Large intestine (tissue), 3 donors: ENCODE data around the gene SMURF1. TPM values are rescaled to one million over a fixed set of nuclear protein-coding genes. Genes with fewer than 3 reads are reported as not detected.

ENCODE experiments used
- DNase-seq, 2 donors: peaks; one replicate each; pipeline versions ENCODE4 v3.0.0 to v3.0.0-alpha.2; 2013
- H3K27ac ChIP-seq: one replicate; pipeline ENCODE4 v1.5.1; 2013; ENCODE audit warnings: low read length
- H3K27me3 ChIP-seq: 2 replicates; pipeline ENCODE4 v1.6.1; 2013; ENCODE audit warnings: low read length; ENCODE audit not compliant: control insufficient read depth, insufficient read depth
- H3K36me3 ChIP-seq: 2 replicates; pipeline ENCODE4 v1.6.1; 2013; ENCODE audit warnings: low read length; ENCODE audit not compliant: control insufficient read depth, insufficient read depth
- H3K4me1 ChIP-seq: one replicate; pipeline ENCODE4 v1.6.1; 2013; ENCODE audit warnings: low read length; ENCODE audit not compliant: control insufficient read depth, insufficient read depth
- H3K4me3 ChIP-seq: one replicate; pipeline ENCODE4 v1.5.1; 2013; ENCODE audit warnings: low read length
- H3K9me3 ChIP-seq: one replicate; pipeline ENCODE4 v1.6.1; 2013; ENCODE audit warnings: mild to moderate bottlenecking, low read depth, low read length, moderate library complexity; ENCODE audit not compliant: control insufficient read depth
- WGBS: methylation state at CpG from one replicate; pipeline ENCODE4 v1.1.5; 2013; ENCODE audit warnings: low lambda C conversion rate; ENCODE audit not compliant: insufficient coverage; 5-methylcytosine and 5-hydroxymethylcytosine counted together
- polyA plus RNA-seq: library from polyadenylated mRNA; unstranded; fragments of 120-200 nt; gene quantifications from one replicate; pipeline ENCODE4 v1.2.1, GENCODE V29; 2013

Gene SMURF1
- polyA plus RNA-seq, 1 donor = 14.5 TPM

DNA sequence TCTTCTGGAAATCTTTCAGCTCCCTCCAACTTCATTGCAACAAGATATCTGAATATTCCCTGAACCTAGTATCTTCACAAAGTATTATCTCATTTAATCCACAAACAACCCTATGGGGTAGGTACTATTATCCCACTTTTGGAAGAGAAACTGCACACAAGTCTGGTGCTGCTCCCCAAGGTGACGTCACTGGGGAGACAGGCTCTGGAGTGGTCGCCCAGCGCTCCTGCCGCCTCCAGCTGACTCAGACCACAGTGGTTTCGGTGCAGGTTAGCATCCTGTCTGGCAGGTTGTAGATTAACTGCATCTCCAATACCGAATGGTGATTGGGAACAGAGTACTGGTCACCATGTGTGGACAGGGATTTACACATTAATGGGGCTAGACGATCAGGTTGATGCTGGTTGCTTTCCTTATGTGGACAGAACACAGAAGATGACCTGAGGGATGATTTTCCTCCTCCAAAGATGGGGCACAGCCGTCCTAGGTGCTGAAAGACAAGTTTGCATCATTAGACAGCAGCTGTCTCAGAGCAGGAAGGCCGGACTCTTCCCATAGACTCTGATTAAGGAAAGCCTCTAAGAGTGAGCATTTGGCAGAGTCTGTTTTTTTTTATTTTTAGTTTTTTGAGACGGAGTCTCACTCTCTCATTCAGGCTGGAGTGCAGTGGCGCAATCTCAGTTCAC is 137.0 kb downstream of the SMURF1 start:
- Histone ChIP-seq H3K4me1 (no peaks in the 10 kb centered on the region), H3K27ac (no peak overlapping the region), H3K27me3 (no peaks in the 10 kb centered on the region), H3K4me3 (no peak overlapping the region), H3K36me3 (peaks cover 85% of the 10 kb centered on the region), H3K9me3 (no peaks in the 10 kb centered on the region)
- DNase-seq = no peak
- WGBS = no CpG with 5 or more reads among the region's 11 CpGs

DNA sequence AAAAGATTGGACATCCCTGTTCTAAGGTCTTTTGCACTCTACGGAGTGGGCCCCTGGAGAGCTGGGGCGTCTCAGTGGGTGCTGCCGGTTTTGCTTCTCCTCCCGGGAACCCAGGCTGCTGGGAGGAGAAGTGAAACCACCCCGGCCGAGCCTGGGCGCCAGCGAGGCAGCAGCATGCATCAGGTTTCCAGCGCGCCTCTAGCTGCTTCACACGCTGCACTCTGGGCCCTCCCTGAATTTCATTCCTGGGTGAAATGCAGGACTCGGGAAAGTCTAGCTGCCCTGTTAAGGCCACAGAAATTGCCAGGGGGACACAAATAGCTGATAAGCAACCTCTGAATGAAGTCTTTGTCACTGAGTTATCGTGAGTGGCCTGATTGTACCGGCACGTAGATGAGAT is 138.1 kb downstream of the SMURF1 start:
- Histone ChIP-seq H3K36me3 (peaks cover 78% of the 10 kb centered on the region), H3K27me3 (no peaks in the 10 kb centered on the region), H3K4me3 (no peak overlapping the region), H3K9me3 (no peaks in the 10 kb centered on the region), H3K4me1 (no peaks in the 10 kb centered on the region), H3K27ac (no peak overlapping the region)
- DNase-seq = no peak
- no CpG with 5 or more reads among the region's 15 CpGs for WGBS

DNA sequence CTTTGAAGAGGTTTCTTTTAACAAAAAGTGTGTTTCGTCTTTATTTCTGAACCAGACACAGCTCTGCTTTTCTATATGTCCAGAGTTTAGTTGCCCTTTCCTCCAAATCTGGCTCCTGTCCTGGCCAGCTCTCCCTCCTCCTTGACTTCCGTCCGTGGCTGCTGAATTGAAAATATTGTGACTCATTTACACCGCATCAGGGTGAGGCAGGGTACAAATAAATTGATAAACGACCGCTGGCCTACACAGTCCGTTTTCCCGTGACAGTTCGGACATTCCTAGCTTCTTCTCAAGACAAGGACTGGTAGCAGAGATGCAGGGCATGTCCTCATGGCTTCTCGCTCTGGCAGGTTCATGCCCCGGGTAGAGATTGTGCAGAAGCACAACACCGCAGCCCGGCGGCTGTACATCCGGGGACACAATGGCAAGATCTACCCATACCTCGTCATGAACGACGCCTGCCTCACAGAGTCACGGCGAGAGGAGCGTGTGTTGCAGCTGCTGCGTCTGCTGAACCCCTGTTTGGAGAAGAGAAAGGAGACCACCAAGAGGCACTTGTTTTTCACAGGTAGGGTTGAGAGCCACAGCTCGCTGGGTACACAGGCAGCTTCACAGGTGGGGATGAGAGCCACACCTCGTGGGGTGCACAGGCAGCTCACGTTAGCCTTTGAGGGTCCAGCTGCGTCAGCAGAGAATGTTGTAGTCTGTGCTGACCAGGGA is 139.0 kb downstream of the SMURF1 start:
- WGBS = 100% methylated on average over 1 of the region's 26 CpGs
- Histone ChIP-seq H3K9me3 (no peaks in the 10 kb centered on the region), H3K27ac (no peak overlapping the region), H3K36me3 (peaks cover 77% of the 10 kb centered on the region), H3K27me3 (no peaks in the 10 kb centered on the region), H3K4me1 (no peaks in the 10 kb centered on the region), H3K4me3 (no peak overlapping the region)
- DNase-seq = no peak

DNA sequence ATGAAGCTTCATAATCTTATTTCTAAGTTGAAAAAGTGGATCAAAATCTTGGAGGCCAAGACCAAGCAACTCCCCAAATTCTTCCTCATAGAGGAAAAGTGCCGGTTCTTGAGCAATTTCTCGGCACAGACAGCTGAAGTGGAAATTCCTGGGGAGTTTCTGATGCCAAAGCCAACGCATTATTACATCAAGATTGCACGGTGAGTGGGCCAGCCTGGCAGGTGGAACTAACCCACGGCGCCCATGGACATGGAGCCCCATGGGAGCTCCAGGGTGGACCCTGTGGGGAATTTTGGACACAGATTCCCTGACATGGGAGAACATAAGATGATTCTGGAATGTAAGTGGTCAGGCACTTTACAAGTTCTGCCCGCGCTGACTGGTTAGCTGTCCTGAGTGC is 139.7 kb downstream of the SMURF1 start:
- 92% methylated on average over 2 of the region's 8 CpGs for WGBS

DNA sequence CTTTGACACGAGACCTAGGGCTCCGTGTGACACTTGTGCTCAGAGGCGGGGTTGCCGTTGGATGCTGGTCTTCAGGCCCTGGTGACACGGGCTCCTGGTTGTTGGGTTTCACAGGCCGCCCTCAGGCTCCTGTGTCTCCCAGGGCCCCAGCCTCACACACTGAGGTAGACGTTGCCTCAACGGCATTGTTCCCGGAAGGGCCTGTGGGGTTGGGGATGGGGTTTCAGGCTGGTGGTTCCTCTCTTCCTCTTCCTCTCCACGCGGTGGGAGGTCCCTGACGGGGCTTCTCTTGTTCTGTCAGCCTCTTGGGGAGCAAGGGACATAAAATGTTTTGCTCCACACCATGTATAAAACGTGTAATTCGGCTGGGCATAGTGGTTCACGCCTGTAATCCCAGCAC is 140.5 kb downstream of the SMURF1 start:
- no CpG with 5 or more reads among the region's 15 CpGs for WGBS
- no peaks in the 10 kb centered on the region for H3K4me1 ChIP-seq
- H3K27ac ChIP-seq = no peak overlapping the region
- peaks cover 73% of the 10 kb centered on the region for H3K36me3 ChIP-seq
- no peaks in the 10 kb centered on the region for H3K27me3 ChIP-seq
- no peaks in the 10 kb centered on the region for H3K9me3 ChIP-seq
- H3K4me3 ChIP-seq = no peak overlapping the region
- no peak for DNase-seq

More for the DNA sequence above, 139.7 kb downstream of the SMURF1 start:
- no peak for DNase-seq
- no peak overlapping the region for H3K4me3 ChIP-seq
- H3K36me3 ChIP-seq = peaks cover 76% of the 10 kb centered on the region
- no peak overlapping the region for H3K27ac ChIP-seq
- no peaks in the 10 kb centered on the region for H3K4me1 ChIP-seq
- H3K27me3 ChIP-seq = no peaks in the 10 kb centered on the region
- no peaks in the 10 kb centered on the region for H3K9me3 ChIP-seq

DNA sequence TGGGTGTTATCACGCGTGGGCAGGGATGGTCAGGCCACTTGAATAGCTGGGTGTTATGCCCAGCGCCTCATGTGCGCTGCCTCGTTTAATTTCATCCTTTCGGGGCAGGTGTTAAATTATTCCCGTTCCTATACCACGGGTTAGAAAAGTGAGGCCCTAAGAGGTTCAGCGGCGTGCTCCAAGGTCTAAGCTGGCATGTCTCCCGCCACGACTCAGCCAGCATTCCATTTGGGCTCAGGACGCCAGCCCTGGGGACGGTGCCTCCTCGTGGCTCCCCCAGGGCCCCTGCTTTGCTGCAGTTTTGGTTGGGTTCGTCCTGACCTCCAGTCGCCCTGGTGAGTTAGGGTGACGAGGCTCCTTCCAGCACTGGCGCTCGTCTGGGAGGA is 141.1 kb downstream of the SMURF1 start:
- Histone ChIP-seq H3K9me3 (no peaks in the 10 kb centered on the region), H3K4me1 (no peaks in the 10 kb centered on the region), H3K4me3 (no peak overlapping the region), H3K36me3 (peaks cover 68% of the 10 kb centered on the region), H3K27ac (no peak overlapping the region), H3K27me3 (no peaks in the 10 kb centered on the region)
- WGBS = 100% methylated on average over 2 of the region's 20 CpGs
- DNase-seq = no peak

DNA sequence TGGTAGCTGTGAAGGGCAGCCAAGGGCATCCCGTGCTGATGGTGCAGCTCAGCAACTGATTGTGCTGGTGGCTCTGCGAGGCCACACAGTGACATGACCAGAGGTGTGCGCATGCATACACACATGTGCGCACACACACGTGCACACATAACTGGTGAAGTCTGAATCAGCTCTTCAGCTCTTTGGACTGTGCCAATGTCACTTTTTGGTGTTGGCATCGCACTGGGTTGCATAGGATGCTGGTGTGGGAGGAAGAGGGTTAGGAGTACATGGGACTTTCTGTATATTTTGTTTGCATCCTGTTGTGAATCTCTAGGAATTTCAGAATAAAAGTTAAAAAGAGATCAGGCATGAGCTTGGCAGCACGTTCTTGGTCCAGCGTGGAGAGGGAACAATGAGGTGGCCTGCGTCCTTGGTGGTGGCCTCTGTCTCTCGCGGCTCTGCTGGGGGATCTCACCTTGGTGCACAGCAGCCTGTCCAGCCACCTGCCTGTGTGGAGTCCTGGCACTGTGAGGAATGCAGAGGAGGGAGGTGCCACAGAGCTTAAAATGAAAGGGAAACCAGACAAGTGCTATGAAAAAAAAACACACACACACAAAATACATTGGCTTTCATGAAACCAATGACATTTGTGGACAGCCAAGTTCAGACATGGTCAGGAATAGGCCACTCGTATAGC is 141.6 kb downstream of the SMURF1 start:
- Histone ChIP-seq H3K36me3 (peaks cover 68% of the 10 kb centered on the region), H3K9me3 (no peaks in the 10 kb centered on the region), H3K4me3 (no peak overlapping the region), H3K27me3 (no peaks in the 10 kb centered on the region), H3K27ac (no peak overlapping the region), H3K4me1 (no peaks in the 10 kb centered on the region)
- no peak for DNase-seq
- WGBS = 100% methylated on average over 1 of the region's 12 CpGs

DNA sequence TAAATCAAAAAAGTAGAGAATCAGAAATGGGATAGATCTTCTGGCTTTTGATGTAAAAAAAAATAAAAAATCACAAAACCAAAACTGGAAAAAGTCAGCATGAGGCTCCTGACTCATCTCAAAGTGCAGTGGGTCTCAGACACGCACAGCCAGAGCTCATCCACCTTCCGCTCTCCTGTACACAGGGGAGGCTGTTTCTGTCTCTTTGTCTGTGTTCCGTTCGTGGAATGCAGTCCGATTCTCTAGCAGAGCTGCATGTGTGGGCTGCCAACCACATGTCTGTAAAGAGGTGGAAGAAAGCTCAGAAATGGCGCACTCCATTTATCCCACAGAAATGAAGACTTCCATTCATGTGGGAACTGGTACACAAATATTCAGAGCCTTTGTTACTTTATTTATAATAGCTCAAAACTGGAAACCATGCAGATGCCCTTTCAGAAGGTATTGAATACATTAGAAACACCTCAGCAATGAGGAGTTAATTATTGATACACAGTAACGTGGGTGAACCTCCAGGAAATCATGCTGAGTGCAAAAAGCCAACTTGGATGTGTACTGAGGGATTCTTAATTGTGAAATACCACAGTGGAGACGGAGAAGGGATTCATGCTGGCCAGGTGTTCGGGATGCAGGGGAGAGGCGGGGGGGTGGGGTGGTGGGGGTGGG is 142.3 kb downstream of the SMURF1 start:
- H3K27me3 ChIP-seq = no peaks in the 10 kb centered on the region
- DNase-seq = no peak
- peaks cover 64% of the 10 kb centered on the region for H3K36me3 ChIP-seq
- H3K4me1 ChIP-seq = no peaks in the 10 kb centered on the region
- H3K27ac ChIP-seq = no peak overlapping the region
- H3K4me3 ChIP-seq = no peak overlapping the region
- no CpG with 5 or more reads among the region's 10 CpGs for WGBS
- no peaks in the 10 kb centered on the region for H3K9me3 ChIP-seq

DNA sequence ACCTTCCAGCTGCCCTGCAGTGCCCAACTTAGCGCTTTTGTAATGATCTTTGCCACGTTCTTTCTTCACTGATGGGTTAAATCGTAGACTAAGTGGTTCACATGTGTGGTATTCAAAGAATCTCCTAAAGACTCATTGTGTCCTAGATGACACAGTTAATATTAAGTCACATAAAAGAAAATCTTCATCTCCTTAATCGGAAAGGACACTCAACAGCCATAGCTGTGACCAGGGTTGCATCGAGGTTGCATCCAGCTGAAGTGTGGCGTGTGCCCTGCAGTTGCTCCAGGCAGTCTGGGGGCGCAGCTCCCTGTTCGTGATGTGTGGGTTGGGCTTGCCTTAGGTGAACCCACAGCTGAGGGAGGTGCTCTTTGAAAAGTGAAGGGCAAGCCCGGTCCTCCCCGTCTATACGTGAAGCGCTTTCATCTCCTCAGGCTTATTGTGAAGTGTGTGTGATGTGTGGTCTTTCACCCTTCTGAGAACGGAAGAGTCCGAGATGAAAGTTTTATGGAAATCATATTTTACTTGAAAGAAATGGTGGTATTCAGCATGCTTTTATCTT is 142.9 kb downstream of the SMURF1 start:
- WGBS = 100% methylated on average over 2 of the region's 14 CpGs
- H3K27ac ChIP-seq = no peak overlapping the region
- H3K9me3 ChIP-seq = no peaks in the 10 kb centered on the region
- no peaks in the 10 kb centered on the region for H3K27me3 ChIP-seq
- no peaks in the 10 kb centered on the region for H3K4me1 ChIP-seq
- DNase-seq = no peak
- H3K36me3 ChIP-seq = peaks cover 64% of the 10 kb centered on the region
- H3K4me3 ChIP-seq = no peak overlapping the region
